Osteocyte (in vitro differentiated cells): ENCODE data around the gene DNAH14. TPM values are rescaled to one million over a fixed set of nuclear protein-coding genes. Genes with fewer than 3 reads are reported as not detected.
"Not testable (repeated sequence)": the region's sequence is repeated elsewhere in the genome, so short reads cannot be mapped to it uniquely, and the experiment has no call there.

Source experiments
- DNase-seq: peaks from one replicate; pipeline ENCODE4 v3.0.0; 2021; ENCODE audit warnings: mixed read lengths; ENCODE audit not compliant: unreplicated experiment; ENCODE audit errors: extremely low spot score
- H3K27ac Mint-ChIP-seq: one replicate; pipeline ENCODE4 v1.8.0; 2021; ENCODE audit warnings: mild to moderate bottlenecking, mixed read lengths; ENCODE audit not compliant: unreplicated experiment
- H3K27me3 Mint-ChIP-seq: one replicate; pipeline ENCODE4 v1.8.0; 2021; ENCODE audit warnings: mixed read lengths; ENCODE audit not compliant: unreplicated experiment
- H3K36me3 Mint-ChIP-seq: one replicate; pipeline ENCODE4 v1.8.0; 2021; ENCODE audit warnings: mixed read lengths; ENCODE audit not compliant: unreplicated experiment
- H3K4me1 Mint-ChIP-seq: one replicate; pipeline ENCODE4 v1.8.0; 2021; ENCODE audit warnings: mixed read lengths; ENCODE audit not compliant: unreplicated experiment
- H3K4me3 Mint-ChIP-seq: one replicate; pipeline ENCODE4 v1.8.0; 2021; ENCODE audit warnings: mild to moderate bottlenecking, moderate library complexity, mixed read lengths; ENCODE audit not compliant: unreplicated experiment
- H3K9me3 Mint-ChIP-seq: one replicate; pipeline ENCODE4 v1.8.0; 2021; ENCODE audit warnings: mixed read lengths; ENCODE audit not compliant: unreplicated experiment
- CTCF ChIP-seq: fragments of 200-600 bp; sonication (generic); IDR thresholded peaks from 2 replicates; pipeline ENCODE4 v1.5.0; 2021; ENCODE audit warnings: antibody characterized with exemption, mild to moderate bottlenecking, moderate library complexity
- total RNA-seq: library from RNA; stranded (reverse); gene quantifications from 2 replicates; pipeline ENCODE4 v1.2.1, GENCODE V29; 2021

DNAH14 gene
- total RNA-seq, 1 donor from 2014 or later: 14.3 TPM

GRCh38 chr1:225209153-225209552 is 279.7 kb downstream of the DNAH14 start:
- no peak for DNase-seq
- no peak overlapping the region for H3K4me3 Mint-ChIP-seq
- H3K27ac Mint-ChIP-seq: no peak overlapping the region
- no peaks in the 10 kb centered on the region for H3K36me3 Mint-ChIP-seq
- H3K27me3 Mint-ChIP-seq: no peaks in the 10 kb centered on the region
- TF ChIP-seq CTCF: no peak
- H3K4me1 Mint-ChIP-seq: no peaks in the 10 kb centered on the region
- peaks cover 5% of the 10 kb centered on the region for H3K9me3 Mint-ChIP-seq

- not testable (repeated sequence) for H3K4me1 Mint-ChIP-seq, DNase-seq, H3K36me3 Mint-ChIP-seq, H3K4me3 Mint-ChIP-seq, H3K27me3 Mint-ChIP-seq, H3K27ac Mint-ChIP-seq, H3K9me3 Mint-ChIP-seq
Measured at GRCh38 chr1:225210180-225210579, 280.7 kb downstream of the DNAH14 start.

GRCh38 chr1:225211694-225212442 is 282.4 kb downstream of the DNAH14 start:
- peaks cover 14% of the 10 kb centered on the region for H3K9me3 Mint-ChIP-seq
- H3K4me3 Mint-ChIP-seq, H3K27me3 Mint-ChIP-seq, DNase-seq, H3K27ac Mint-ChIP-seq, H3K36me3 Mint-ChIP-seq, H3K4me1 Mint-ChIP-seq: not testable (repeated sequence)

- no peak for TF ChIP-seq CTCF
- no peaks in the 10 kb centered on the region for H3K27me3 Mint-ChIP-seq
- H3K4me1 Mint-ChIP-seq: no peaks in the 10 kb centered on the region
- H3K27ac Mint-ChIP-seq: no peak overlapping the region
- DNase-seq: no peak
- no peak overlapping the region for H3K4me3 Mint-ChIP-seq
- peaks cover 11% of the 10 kb centered on the region for H3K9me3 Mint-ChIP-seq
- H3K36me3 Mint-ChIP-seq: no peaks in the 10 kb centered on the region
Measured at GRCh38 chr1:225224287-225224686, 294.8 kb downstream of the DNAH14 start.

GRCh38 chr1:225225681-225226080 is 296.2 kb downstream of the DNAH14 start:
- Mint-ChIP-seq H3K9me3 (peaks cover 5% of the 10 kb centered on the region), H3K4me3 (no peak overlapping the region), H3K27ac (no peak overlapping the region), H3K36me3 (no peaks in the 10 kb centered on the region), H3K4me1 (no peaks in the 10 kb centered on the region), H3K27me3 (no peaks in the 10 kb centered on the region)
- no peak for DNase-seq
- TF ChIP-seq CTCF: no peak

- H3K27me3 Mint-ChIP-seq: no peaks in the 10 kb centered on the region
- H3K4me3 Mint-ChIP-seq: no peak overlapping the region
- no peak for TF ChIP-seq CTCF
- DNase-seq: no peak
- H3K9me3 Mint-ChIP-seq: peaks cover 6% of the 10 kb centered on the region
- H3K4me1 Mint-ChIP-seq: no peaks in the 10 kb centered on the region
- no peak overlapping the region for H3K27ac Mint-ChIP-seq
- H3K36me3 Mint-ChIP-seq: no peaks in the 10 kb centered on the region
Measured at GRCh38 chr1:225228871-225229303, 299.4 kb downstream of the DNAH14 start.

GRCh38 chr1:225229429-225229828 is 300.0 kb downstream of the DNAH14 start:
- H3K36me3 Mint-ChIP-seq, H3K27me3 Mint-ChIP-seq, H3K4me1 Mint-ChIP-seq, DNase-seq, H3K27ac Mint-ChIP-seq, H3K4me3 Mint-ChIP-seq, H3K9me3 Mint-ChIP-seq: not testable (repeated sequence)
